SH-SY5Y (cell line): ENCODE data around the gene PRRG4.

Experiments
- GATA2 ChIP-seq: IDR thresholded peaks from 2 replicates; pipeline ENCODE4 v1.6.1; 2011; ENCODE audit warnings: mild to moderate bottlenecking, low read depth, low read length
- GATA3 ChIP-seq: IDR thresholded peaks from 2 replicates; pipeline ENCODE4 v1.6.1; 2011; ENCODE audit warnings: low read depth, mild to moderate bottlenecking, low read length, moderate library complexity

DNA sequence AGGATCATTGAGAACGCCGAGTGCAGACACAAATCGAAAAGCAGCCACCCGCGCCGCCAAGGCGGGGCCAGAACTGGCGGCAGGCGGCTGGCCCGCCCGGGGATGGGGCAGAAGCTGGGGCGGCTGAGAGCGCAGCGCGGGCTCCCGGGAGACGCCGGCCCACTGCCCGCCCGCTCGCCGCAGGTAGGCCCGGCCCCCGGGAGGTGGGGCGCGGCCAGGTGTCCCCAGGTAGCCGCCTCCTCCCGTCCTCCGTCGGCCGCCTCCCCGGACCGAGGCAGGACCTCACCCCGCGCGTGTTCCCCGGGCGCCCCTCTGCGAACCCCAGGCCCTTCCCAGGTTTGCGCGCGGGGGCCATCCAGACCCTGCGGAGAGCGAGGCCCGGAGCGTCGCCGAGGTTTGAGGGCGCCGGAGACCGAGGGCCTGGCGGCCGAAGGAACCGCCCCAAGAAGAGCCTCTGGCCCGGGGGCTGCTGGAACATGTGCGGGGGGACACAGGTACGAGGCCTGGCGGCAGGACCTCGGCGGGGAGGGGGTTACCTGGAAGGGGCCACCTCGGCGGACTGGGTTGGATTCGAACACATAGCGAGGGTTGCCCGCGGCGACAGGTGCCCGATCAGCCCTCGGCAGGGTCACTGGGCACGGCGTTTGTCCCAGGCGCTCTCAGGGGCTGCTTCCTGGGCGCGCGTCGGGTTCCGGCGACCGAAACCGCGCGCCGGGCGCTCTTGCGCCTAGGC is at the start of gene PRRG4:
- TF ChIP-seq GATA2 (no peak), GATA3 (no peak)
